A549 (cell line): Measurements from ENCODE around the gene WFDC13. TPM values are rescaled to one million over a fixed set of nuclear protein-coding genes. Genes with fewer than 3 reads are reported as not detected.

Experiments
- ATAC-seq, 2 experiments: fragments of 200-7000 bp in 1 of 2; fragments of >200 bp in 1 of 2; cut with Nextera tagmentation in 1 of 2; cut with Tn5 transposase in 1 of 2; 3 replicates each; pipeline versions ENCODE4 v1.8.0 to v1.9.1; 2018 to 2020; ENCODE audit warnings: mild to moderate bottlenecking in 1 of 2, moderate library complexity in 1 of 2
- CTCF ChIA-PET: fragments of 300-600 bp; sonication (Branson Sonifier 250); formaldehyde crosslinking; extraction: SDS; loops from one replicate; lab custom pipeline; 2021; ENCODE audit warnings: antibody characterized with exemption, inconsistent platforms; lab: Yijun Ruan, JAX
- POLR2A ChIA-PET: fragments of 350-600 bp; formaldehyde crosslinking; extraction: SDS; loops from one replicate; lab custom pipeline; 2021; ENCODE audit warnings: antibody characterized with exemption, inconsistent platforms; lab: Yijun Ruan, JAX
- DNase-seq, 2 experiments: peaks; one replicate each; pipeline versions ENCODE4 v3.0.0 to v3.0.0-alpha.2; 2011 to 2016; ENCODE audit warnings: low read depth in 1 of 2, low spot score in 1 of 2
- FAIRE-seq: peaks from 2 replicates; lab custom pipeline; 2011; peaks lifted over from hg19 to GRCh38; lab: Jason Lieb, UNC
- H3K27ac ChIP-seq, 2 experiments: fragments of >200 bp; sonication (Bioruptor Twin); formaldehyde crosslinking; 3 replicates each; pipeline ENCODE4 v1.5.1; 2016 to 2017
- H3K4me1 ChIP-seq: fragments of >200 bp; sonication (Bioruptor Twin); formaldehyde crosslinking; 3 replicates; pipeline ENCODE4 v1.6.1; 2016
- H3K4me2 ChIP-seq: fragments of >200 bp; sonication (Bioruptor Twin); formaldehyde crosslinking; 3 replicates; pipeline ENCODE4 v1.6.1; 2016
- H3K4me3 ChIP-seq: fragments of >200 bp; sonication (Bioruptor Twin); formaldehyde crosslinking; 3 replicates; pipeline ENCODE4 v1.5.1; 2016
- H3K9me3 ChIP-seq: fragments of >200 bp; sonication (Bioruptor Twin); formaldehyde crosslinking; 3 replicates; pipeline ENCODE4 v1.6.1; 2016
- ATOH8 ChIP-seq: fragments of 250-450 bp; sonication (Bioruptor Pico); IDR thresholded peaks from 2 replicates; pipeline ENCODE4 v1.5.0; 2020; ENCODE audit warnings: low read depth, mild to moderate bottlenecking, moderate library complexity
- BHLHE40 ChIP-seq: IDR thresholded peaks from 2 replicates; pipeline ENCODE4 v1.6.1; 2012; ENCODE audit warnings: low read depth, low read length, inconsistent platforms
- CBX2 ChIP-seq: fragments of 200-600 bp; sonication (generic); IDR thresholded peaks from 2 replicates; pipeline ENCODE4 v1.6.1; 2016; ENCODE audit warnings: low read depth, mild to moderate bottlenecking, borderline replicate concordance
- CHD2 ChIP-seq: fragments of 150-350 bp; IDR thresholded peaks from 2 replicates; pipeline ENCODE4 v1.6.1; 2014; ENCODE audit warnings: low read length; ENCODE audit not compliant: partially characterized antibody
- EHF ChIP-seq: fragments of 250-450 bp; sonication (Bioruptor Pico); IDR thresholded peaks from 2 replicates; pipeline ENCODE4 v1.5.0; 2020; ENCODE audit warnings: mild to moderate bottlenecking
- EP300 ChIP-seq, 2 experiments: fragments of >200 bp; sonication (Bioruptor Twin); formaldehyde crosslinking; IDR thresholded peaks; 2 replicates in 1 of 2; 3 replicates in 1 of 2; pipeline ENCODE4 v1.6.1; 2016 to 2017
- FOSB ChIP-seq: fragments of 250-450 bp; sonication (Bioruptor Pico); IDR thresholded peaks from 2 replicates; pipeline ENCODE4 v1.5.0; 2020; ENCODE audit warnings: mild to moderate bottlenecking, moderate library complexity
- HDAC2 ChIP-seq: fragments of 200-600 bp; sonication (generic); IDR thresholded peaks from 2 replicates; pipeline ENCODE4 v1.6.1; 2016
- HMGXB4 ChIP-seq: fragments of 250-450 bp; sonication (Bioruptor Pico); IDR thresholded peaks from 2 replicates; pipeline ENCODE4 v1.5.0; 2021; ENCODE audit warnings: mild to moderate bottlenecking, moderate library complexity, borderline replicate concordance
- HOXB13 ChIP-seq: fragments of 250-450 bp; sonication (Bioruptor Pico); IDR thresholded peaks from 2 replicates; pipeline ENCODE4 v1.5.0; 2020; ENCODE audit warnings: low read depth, mild to moderate bottlenecking, moderate library complexity
- HOXB5 ChIP-seq: fragments of 250-450 bp; sonication (Bioruptor Pico); IDR thresholded peaks from 2 replicates; pipeline ENCODE4 v1.5.0; 2020; ENCODE audit warnings: mild to moderate bottlenecking, moderate library complexity
- JUN ChIP-seq, 2 experiments: fragments of >200 bp; sonication (Bioruptor Twin); formaldehyde crosslinking; IDR thresholded peaks; 2 replicates in 1 of 2; 3 replicates in 1 of 2; pipeline ENCODE4 v1.6.1; 2016 to 2017
- KDM5A ChIP-seq: fragments of 200-600 bp; sonication (generic); IDR thresholded peaks from 2 replicates; pipeline ENCODE4 v1.6.1; 2016; ENCODE audit warnings: antibody characterized with exemption, mild to moderate bottlenecking
- MAFK ChIP-seq: fragments of 450-650 bp; IDR thresholded peaks from 2 replicates; pipeline ENCODE4 v1.6.1; 2014; ENCODE audit not compliant: partially characterized antibody
- NPAS2 ChIP-seq: fragments of 250-450 bp; sonication (Bioruptor Pico); IDR thresholded peaks from 2 replicates; pipeline ENCODE4 v1.8.0; 2022; ENCODE audit warnings: mild to moderate bottlenecking, moderate library complexity, borderline replicate concordance
- NR3C1 ChIP-seq: fragments of >200 bp; sonication (Bioruptor Twin); formaldehyde crosslinking; IDR thresholded peaks from 3 replicates; pipeline ENCODE4 v1.6.1; 2017
- PHF8 ChIP-seq: fragments of 200-600 bp; sonication (generic); IDR thresholded peaks from 2 replicates; pipeline ENCODE4 v1.6.1; 2016; ENCODE audit warnings: low read depth, mild to moderate bottlenecking, antibody characterized with exemption, moderate library complexity, borderline replicate concordance
- POLR2AphosphoS2 ChIP-seq: conservative IDR thresholded peaks from 2 replicates; pipeline ENCODE4 v1.6.1; 2012; ENCODE audit warnings: low read length, improper control_type of control experiment, inconsistent platforms
- RAD21 ChIP-seq, 2 experiments: fragments of >200 bp in 1 of 2; sonication (Bioruptor Twin) in 1 of 2; formaldehyde crosslinking in 1 of 2; IDR thresholded peaks in 1 of 2; conservative IDR thresholded peaks in 1 of 2; 2 replicates in 1 of 2; 3 replicates in 1 of 2; pipeline ENCODE4 v1.6.1; 2012 to 2018; ENCODE audit warnings: inconsistent platforms in 1 of 2
- RARB ChIP-seq: fragments of 250-450 bp; sonication (Bioruptor Pico); IDR thresholded peaks from 2 replicates; pipeline ENCODE4 v1.8.0; 2021; ENCODE audit warnings: mild to moderate bottlenecking, moderate library complexity
- RCOR1 ChIP-seq: fragments of 150-350 bp; IDR thresholded peaks from 2 replicates; pipeline ENCODE4 v1.6.1; 2014; ENCODE audit warnings: antibody characterized with exemption, low read length, low read depth
- RFX5 ChIP-seq: fragments of 450-650 bp; IDR thresholded peaks from 2 replicates; pipeline ENCODE4 v1.7.1; 2014; ENCODE audit warnings: antibody characterized with exemption, mild to moderate bottlenecking, moderate library complexity
- ZC3H11A ChIP-seq: fragments of 450-650 bp; IDR thresholded peaks from 2 replicates; pipeline ENCODE4 v1.6.1; 2014; ENCODE audit warnings: antibody characterized with exemption, mild to moderate bottlenecking
- ZSCAN20 ChIP-seq: fragments of 250-450 bp; sonication (Bioruptor Pico); IDR thresholded peaks from 2 replicates; pipeline ENCODE4 v1.8.0; 2022; ENCODE audit warnings: mild to moderate bottlenecking, moderate library complexity
- WGBS: methylation state at CpG from one replicate; pipeline ENCODE4 v1.1.6; 2017; ENCODE audit errors: missing lambda C conversion rate; 5-methylcytosine and 5-hydroxymethylcytosine counted together
- polyA plus RNA-seq, 4 experiments: library from polyadenylated mRNA; depleted of rRNA in 3 of 4; stranded (reverse); fragments of >200 nt; fragmentation: RNase III in 1 of 4; extraction: RNeasy Plus Mini Kit Qiagen cat#74134 plus additional on column Dnase treatment in 1 of 4; gene quantifications; 2 replicates in 3 of 4; 3 replicates in 1 of 4; pipeline ENCODE4 v1.2.3, GENCODE V29; 2011 to 2017
- TF ChIP-seq, protein P1 (sequence below): fragments of 150-350 bp; IDR thresholded peaks from 2 replicates; pipeline ENCODE4 v1.6.1; 2014; ENCODE audit warnings: low read depth, mild to moderate bottlenecking, low read length
- TF ChIP-seq, protein P2 (sequence below): fragments of >200 bp; sonication (Bioruptor Twin); formaldehyde crosslinking; IDR thresholded peaks from 2 replicates; pipeline ENCODE4 v1.6.1; 2016
- TF ChIP-seq, protein P3 (sequence below): fragments of >200 bp; sonication (Bioruptor Twin); formaldehyde crosslinking; IDR thresholded peaks from 3 replicates; pipeline ENCODE4 v1.5.1; 2016
- TF ChIP-seq, protein P4 (sequence below): fragments of >200 bp; sonication (Bioruptor Twin); formaldehyde crosslinking; IDR thresholded peaks from 3 replicates; pipeline ENCODE4 v1.6.1; 2016
- TF ChIP-seq, protein P5 (sequence below): IDR thresholded peaks from 2 replicates; pipeline ENCODE4 v1.6.1; 2012; ENCODE audit warnings: low read depth, borderline replicate concordance

The WFDC13 gene
- polyA plus RNA-seq, 2 of the 4 experiments (the other 2 are of a cell fraction), result not detected

- no peaks in the 10 kb centered on the region for H3K4me1 ChIP-seq
- no peak overlapping the region for H3K4me2 ChIP-seq
- ChIA-PET CTCF (no interaction called here), POLR2A (no interaction called here)
- DNase-seq, result no peak
- no peak overlapping the region for H3K4me3 ChIP-seq
- H3K9me3 ChIP-seq, result peaks cover 6% of the 10 kb centered on the region
- no peak for ATAC-seq
- no peak for TF ChIP-seq ZSCAN20 (CRISPR knock-in tag)
- TF ChIP-seq RFX5, result no peak
- no peak for TF ChIP-seq RAD21 (conservative IDR thresholded peaks at IDR 0.05 in 1 of 2, IDR thresholded peaks at IDR 0.05 in 1 of 2)
- no peak for TF ChIP-seq BHLHE40
- no peak for TF ChIP-seq HMGXB4
- no peak for TF ChIP-seq EHF
- TF ChIP-seq, protein P1, sequence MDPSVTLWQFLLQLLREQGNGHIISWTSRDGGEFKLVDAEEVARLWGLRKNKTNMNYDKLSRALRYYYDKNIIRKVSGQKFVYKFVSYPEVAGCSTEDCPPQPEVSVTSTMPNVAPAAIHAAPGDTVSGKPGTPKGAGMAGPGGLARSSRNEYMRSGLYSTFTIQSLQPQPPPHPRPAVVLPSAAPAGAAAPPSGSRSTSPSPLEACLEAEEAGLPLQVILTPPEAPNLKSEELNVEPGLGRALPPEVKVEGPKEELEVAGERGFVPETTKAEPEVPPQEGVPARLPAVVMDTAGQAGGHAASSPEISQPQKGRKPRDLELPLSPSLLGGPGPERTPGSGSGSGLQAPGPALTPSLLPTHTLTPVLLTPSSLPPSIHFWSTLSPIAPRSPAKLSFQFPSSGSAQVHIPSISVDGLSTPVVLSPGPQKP, result no peak
- TF ChIP-seq PHF8, result no peak
- no peak for TF ChIP-seq NR3C1
- TF ChIP-seq, protein P2, sequence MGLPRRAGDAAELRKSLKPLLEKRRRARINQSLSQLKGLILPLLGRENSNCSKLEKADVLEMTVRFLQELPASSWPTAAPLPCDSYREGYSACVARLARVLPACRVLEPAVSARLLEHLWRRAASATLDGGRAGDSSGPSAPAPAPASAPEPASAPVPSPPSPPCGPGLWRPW, result no peak
- no peak for TF ChIP-seq FOSB (CRISPR knock-in tag)
- TF ChIP-seq HDAC2, result no peak
- TF ChIP-seq KDM5A, result no peak
- TF ChIP-seq MAFK, result no peak
- TF ChIP-seq ZC3H11A, result no peak
- TF ChIP-seq, all 56 proteins: peak for 0
- no peak overlapping the region for H3K27ac ChIP-seq
- 90% methylated on average over 2 of the region's 23 CpGs for WGBS
- no peak for FAIRE-seq
Observed at GRCh38 chr20:45735988-45736387, 34.1 kb downstream of the WFDC13 start.

- no peaks in the 10 kb centered on the region for H3K9me3 ChIP-seq
- no peak for DNase-seq
- no peak for TF ChIP-seq POLR2AphosphoS2
- TF ChIP-seq, protein P3, sequence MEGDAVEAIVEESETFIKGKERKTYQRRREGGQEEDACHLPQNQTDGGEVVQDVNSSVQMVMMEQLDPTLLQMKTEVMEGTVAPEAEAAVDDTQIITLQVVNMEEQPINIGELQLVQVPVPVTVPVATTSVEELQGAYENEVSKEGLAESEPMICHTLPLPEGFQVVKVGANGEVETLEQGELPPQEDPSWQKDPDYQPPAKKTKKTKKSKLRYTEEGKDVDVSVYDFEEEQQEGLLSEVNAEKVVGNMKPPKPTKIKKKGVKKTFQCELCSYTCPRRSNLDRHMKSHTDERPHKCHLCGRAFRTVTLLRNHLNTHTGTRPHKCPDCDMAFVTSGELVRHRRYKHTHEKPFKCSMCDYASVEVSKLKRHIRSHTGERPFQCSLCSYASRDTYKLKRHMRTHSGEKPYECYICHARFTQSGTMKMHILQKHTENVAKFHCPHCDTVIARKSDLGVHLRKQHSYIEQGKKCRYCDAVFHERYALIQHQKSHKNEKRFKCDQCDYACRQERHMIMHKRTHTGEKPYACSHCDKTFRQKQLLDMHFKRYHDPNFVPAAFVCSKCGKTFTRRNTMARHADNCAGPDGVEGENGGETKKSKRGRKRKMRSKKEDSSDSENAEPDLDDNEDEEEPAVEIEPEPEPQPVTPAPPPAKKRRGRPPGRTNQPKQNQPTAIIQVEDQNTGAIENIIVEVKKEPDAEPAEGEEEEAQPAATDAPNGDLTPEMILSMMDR, result no peak
- TF ChIP-seq CHD2, result no peak
- TF ChIP-seq RARB (CRISPR knock-in tag), result no peak
- no peak for TF ChIP-seq CBX2
- no peak for TF ChIP-seq NPAS2 (CRISPR knock-in tag)
- TF ChIP-seq BHLHE40, result no peak
- TF ChIP-seq KDM5A, result no peak
- TF ChIP-seq ATOH8, result no peak
- no peak for TF ChIP-seq EP300 (IDR thresholded peaks at IDR 0.05)
- no peak for TF ChIP-seq EHF
- TF ChIP-seq JUN (IDR thresholded peaks at IDR 0.05), result no peak
- TF ChIP-seq, protein P4, sequence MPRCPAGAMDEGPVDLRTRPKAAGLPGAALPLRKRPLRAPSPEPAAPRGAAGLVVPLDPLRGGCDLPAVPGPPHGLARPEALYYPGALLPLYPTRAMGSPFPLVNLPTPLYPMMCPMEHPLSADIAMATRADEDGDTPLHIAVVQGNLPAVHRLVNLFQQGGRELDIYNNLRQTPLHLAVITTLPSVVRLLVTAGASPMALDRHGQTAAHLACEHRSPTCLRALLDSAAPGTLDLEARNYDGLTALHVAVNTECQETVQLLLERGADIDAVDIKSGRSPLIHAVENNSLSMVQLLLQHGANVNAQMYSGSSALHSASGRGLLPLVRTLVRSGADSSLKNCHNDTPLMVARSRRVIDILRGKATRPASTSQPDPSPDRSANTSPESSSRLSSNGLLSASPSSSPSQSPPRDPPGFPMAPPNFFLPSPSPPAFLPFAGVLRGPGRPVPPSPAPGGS, result no peak
- TF ChIP-seq HOXB5 (CRISPR knock-in tag), result no peak
- no peak for TF ChIP-seq HOXB13 (CRISPR knock-in tag)
- TF ChIP-seq RCOR1, result no peak
- TF ChIP-seq, protein P5, sequence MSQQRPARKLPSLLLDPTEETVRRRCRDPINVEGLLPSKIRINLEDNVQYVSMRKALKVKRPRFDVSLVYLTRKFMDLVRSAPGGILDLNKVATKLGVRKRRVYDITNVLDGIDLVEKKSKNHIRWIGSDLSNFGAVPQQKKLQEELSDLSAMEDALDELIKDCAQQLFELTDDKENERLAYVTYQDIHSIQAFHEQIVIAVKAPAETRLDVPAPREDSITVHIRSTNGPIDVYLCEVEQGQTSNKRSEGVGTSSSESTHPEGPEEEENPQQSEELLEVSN, result no peak
- TF ChIP-seq ZC3H11A, result no peak
- H3K27ac ChIP-seq, result no peak overlapping the region
- ChIA-PET POLR2A (no interaction called here), CTCF (no interaction called here)
- ATAC-seq, result no peak
- H3K4me3 ChIP-seq, result no peak overlapping the region
- FAIRE-seq, result no peak
- 50% methylated on average over 4 of the region's 4 CpGs for WGBS
- no peak overlapping the region for H3K4me2 ChIP-seq
- no peaks in the 10 kb centered on the region for H3K4me1 ChIP-seq
Observed at GRCh38 chr20:45742596-45742995, 40.8 kb downstream of the WFDC13 start.
